DND-41 (cell line): ENCODE results near the gene SSH3.
A peak's percentile ranks its signal among the peaks of the same experiment; 100 is the strongest.

Experiments
- ATAC-seq: fragments of 200-7000 bp; cut with Tn5 transposase; 3 replicates; pipeline ENCODE4 v1.9.1; 2021; ENCODE audit warnings: low read depth; ENCODE audit not compliant: insufficient read depth
- DNase-seq: peaks from one replicate; pipeline ENCODE4 v3.0.0-alpha.2; 2020
- H2AFZ ChIP-seq: 2 replicates; pipeline ENCODE4 v1.6.0; 2012; ENCODE audit warnings: low read depth, low read length
- H3K27ac ChIP-seq: 2 replicates; pipeline ENCODE4 v1.5.1; 2012; ENCODE audit warnings: low read length, inconsistent platforms
- H3K27me3 ChIP-seq: fragments of 200-600 bp; sonication (generic); 2 replicates; pipeline ENCODE4 v1.6.0; 2012; ENCODE audit warnings: low read length, mild to moderate bottlenecking, inconsistent platforms; ENCODE audit not compliant: insufficient read depth, poor library complexity
- H3K36me3 ChIP-seq: 2 replicates; pipeline ENCODE4 v1.5.1; 2012; ENCODE audit warnings: low read length, inconsistent platforms; ENCODE audit not compliant: insufficient read depth
- H3K4me1 ChIP-seq: 2 replicates; pipeline ENCODE4 v1.5.1; 2012; ENCODE audit warnings: mild to moderate bottlenecking, low read length; ENCODE audit not compliant: insufficient read depth
- H3K4me2 ChIP-seq: 2 replicates; pipeline ENCODE4 v1.6.0; 2012; ENCODE audit warnings: mild to moderate bottlenecking, moderate library complexity, low read length, inconsistent platforms; ENCODE audit not compliant: insufficient read depth
- H3K4me3 ChIP-seq, 2 experiments: fragments of 200-600 bp in 1 of 2; shearing (Covaris generic) in 1 of 2; 2 replicates each; pipeline ENCODE4 v1.5.1; 2012 to 2016; ENCODE audit warnings: inconsistent platforms in 2 of 2, low read length in 2 of 2, mild to moderate bottlenecking in 2 of 2, low read depth in 1 of 2, moderate library complexity in 1 of 2
- H3K79me2 ChIP-seq: 2 replicates; pipeline ENCODE4 v1.6.0; 2012; ENCODE audit warnings: low read length, inconsistent platforms; ENCODE audit not compliant: insufficient read depth
- H3K9ac ChIP-seq: 2 replicates; pipeline ENCODE4 v1.6.0; 2012; ENCODE audit warnings: low read depth, mild to moderate bottlenecking, inconsistent platforms, low read length, moderate library complexity
- H3K9me3 ChIP-seq: 2 replicates; pipeline ENCODE4 v1.5.1; 2012; ENCODE audit warnings: low read length, moderate library complexity, mild to moderate bottlenecking, inconsistent platforms; ENCODE audit not compliant: insufficient read depth, severe bottlenecking
- H4K20me1 ChIP-seq: 2 replicates; pipeline ENCODE4 v1.6.0; 2012; ENCODE audit warnings: low read length; ENCODE audit not compliant: insufficient read depth
- EZH2 ChIP-seq: IDR thresholded peaks from 3 replicates; pipeline ENCODE4 v1.6.1; 2012; ENCODE audit warnings: borderline replicate concordance, low read depth, mild to moderate bottlenecking, moderate library complexity, low read length, inconsistent platforms; ENCODE audit not compliant: severe bottlenecking
- TF ChIP-seq, protein P1 (sequence below): IDR thresholded peaks from 2 replicates; pipeline ENCODE4 v1.5.1; 2012; ENCODE audit warnings: borderline replicate concordance, low read length, moderate library complexity, mild to moderate bottlenecking; ENCODE audit not compliant: poor library complexity, severe bottlenecking; ENCODE audit errors: extremely low read depth

Gene SSH3

GRCh38 chr11:67273260-67273990 is 29.9 kb upstream of the SSH3 start:
- TF ChIP-seq, protein P1, sequence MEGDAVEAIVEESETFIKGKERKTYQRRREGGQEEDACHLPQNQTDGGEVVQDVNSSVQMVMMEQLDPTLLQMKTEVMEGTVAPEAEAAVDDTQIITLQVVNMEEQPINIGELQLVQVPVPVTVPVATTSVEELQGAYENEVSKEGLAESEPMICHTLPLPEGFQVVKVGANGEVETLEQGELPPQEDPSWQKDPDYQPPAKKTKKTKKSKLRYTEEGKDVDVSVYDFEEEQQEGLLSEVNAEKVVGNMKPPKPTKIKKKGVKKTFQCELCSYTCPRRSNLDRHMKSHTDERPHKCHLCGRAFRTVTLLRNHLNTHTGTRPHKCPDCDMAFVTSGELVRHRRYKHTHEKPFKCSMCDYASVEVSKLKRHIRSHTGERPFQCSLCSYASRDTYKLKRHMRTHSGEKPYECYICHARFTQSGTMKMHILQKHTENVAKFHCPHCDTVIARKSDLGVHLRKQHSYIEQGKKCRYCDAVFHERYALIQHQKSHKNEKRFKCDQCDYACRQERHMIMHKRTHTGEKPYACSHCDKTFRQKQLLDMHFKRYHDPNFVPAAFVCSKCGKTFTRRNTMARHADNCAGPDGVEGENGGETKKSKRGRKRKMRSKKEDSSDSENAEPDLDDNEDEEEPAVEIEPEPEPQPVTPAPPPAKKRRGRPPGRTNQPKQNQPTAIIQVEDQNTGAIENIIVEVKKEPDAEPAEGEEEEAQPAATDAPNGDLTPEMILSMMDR: peak; percentile 8
- no peak for TF ChIP-seq EZH2
- DNase-seq (no peak), ATAC-seq (no peak)
- H3K4me3 ChIP-seq: no peak overlapping the region
- H3K79me2 ChIP-seq: peaks cover 97% of the 10 kb centered on the region
- H3K9ac ChIP-seq: peak overlapping the region; percentile 95
- peaks cover 99% of the 10 kb centered on the region for H3K4me1 ChIP-seq
- H4K20me1 ChIP-seq: peaks cover 65% of the 10 kb centered on the region
- peak overlapping the region; percentile 95 for H3K27ac ChIP-seq
- H2AFZ ChIP-seq: no peak overlapping the region
- peaks cover 89% of the 10 kb centered on the region for H3K36me3 ChIP-seq
- peak overlapping the region; percentile 96 for H3K4me2 ChIP-seq
- no peaks in the 10 kb centered on the region for H3K27me3 ChIP-seq
- no peaks in the 10 kb centered on the region for H3K9me3 ChIP-seq

- H2AFZ ChIP-seq: no peak overlapping the region
- H3K9ac ChIP-seq: peak overlapping the region; percentile 71
- H3K36me3 ChIP-seq: peaks cover 89% of the 10 kb centered on the region
- ATAC-seq (no peak), DNase-seq (no peak)
- peak overlapping the region; percentile 86 for H3K4me2 ChIP-seq
- peaks cover 54% of the 10 kb centered on the region for H4K20me1 ChIP-seq
- no peak overlapping the region for H3K4me3 ChIP-seq
- peak overlapping the region; percentile 99 for H3K27ac ChIP-seq
- no peaks in the 10 kb centered on the region for H3K9me3 ChIP-seq
- H3K79me2 ChIP-seq: peaks cover 97% of the 10 kb centered on the region
- H3K27me3 ChIP-seq: no peaks in the 10 kb centered on the region
- TF ChIP-seq, protein P1: no peak
- no peak for TF ChIP-seq EZH2
- H3K4me1 ChIP-seq: peaks cover 87% of the 10 kb centered on the region
Observed at GRCh38 chr11:67274768-67275605, 28.3 kb upstream of the SSH3 start.

- Histone ChIP-seq H3K79me2 (peaks cover 97% of the 10 kb centered on the region), H3K27me3 (no peaks in the 10 kb centered on the region), H3K9ac (peak overlapping the region; percentile 71), H3K9me3 (no peaks in the 10 kb centered on the region), H3K4me1 (peaks cover 79% of the 10 kb centered on the region), H2AFZ (no peak overlapping the region), H3K36me3 (peaks cover 89% of the 10 kb centered on the region), H3K4me3 (peak overlapping the region in 1 of 2 experiments; percentile 26; a peak in 2 of 4 replicates), H3K27ac (peak overlapping the region; percentile 99), H3K4me2 (peak overlapping the region; percentile 86), H4K20me1 (peaks cover 47% of the 10 kb centered on the region)
- no peak for TF ChIP-seq EZH2
- TF ChIP-seq, protein P1: peak; percentile 42
- peak; percentile 41 for DNase-seq
- no peak for ATAC-seq
Observed at GRCh38 chr11:67275606-67276409, 27.5 kb upstream of the SSH3 start.
